Cardiac atrium fibroblast (primary cell): ENCODE results near the gene NDRG4. TPM values are rescaled to one million over a fixed set of nuclear protein-coding genes. Genes with fewer than 3 reads are reported as not detected.

Experiments used
- total RNA-seq: library from RNA; depleted of rRNA; stranded (reverse); fragments of >200 nt; gene quantifications from 2 replicates; pipeline ENCODE4 v1.2.3, GENCODE V29; 2015

NDRG4 gene
- total RNA-seq, result 11.0 and 18.8 TPM in 2 replicates

DNA sequence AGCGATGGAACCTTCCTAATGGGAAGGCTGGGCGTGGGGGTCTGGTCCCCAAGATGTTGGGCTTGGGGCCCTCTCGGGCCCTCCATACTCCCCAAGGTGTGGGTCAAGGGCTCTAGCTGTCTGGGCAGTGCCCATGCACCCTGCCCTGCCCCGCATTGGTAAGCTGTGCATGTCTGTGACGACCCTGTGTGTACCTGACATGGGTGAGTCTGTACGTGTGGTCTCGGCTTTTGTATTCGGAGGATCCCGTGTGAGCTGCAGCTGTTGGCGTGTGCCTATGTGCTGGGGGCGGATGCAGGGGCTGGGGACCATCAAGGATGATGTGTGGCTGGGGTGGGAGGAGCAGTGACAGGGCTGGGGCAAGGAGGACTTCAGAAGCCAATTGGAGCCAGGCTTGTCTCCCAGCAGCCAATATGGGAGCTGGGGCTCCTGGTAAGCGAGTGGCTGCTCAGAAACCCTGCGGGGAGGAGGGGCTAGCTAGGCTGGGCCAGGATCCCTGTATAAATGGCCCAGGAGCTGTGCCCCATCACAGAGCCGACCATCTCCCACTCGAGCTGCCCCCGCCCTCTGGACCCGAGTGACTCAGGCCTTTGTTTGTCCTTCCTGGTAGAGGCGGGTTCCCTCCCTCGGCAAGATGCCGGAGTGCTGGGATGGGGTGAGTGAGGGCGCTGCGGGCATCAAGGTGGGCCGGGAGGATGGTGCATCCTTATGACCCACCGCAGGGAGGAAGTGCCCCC is at the start of gene NDRG4:
Gene NDRG4 (plus strand): TSS at position 529 of the 737 bp plus-strand sequence. CDS start 106 bp downstream, at position 635.

GRCh38 chr16:58515125-58515870 is 15.4 kb downstream of the NDRG4 start, which contains the start of gene SETD6:
Gene SETD6, plus strand, starts transcription at chr16:58515517. Its CDS starts 21 bp downstream, at chr16:58515538.

Other genes starting within 250 kb of the NDRG4 start
- not detected in 2 replicates for gene PRSS54, start 205.1 kb upstream of the NDRG4 start, total RNA-seq
- gene GINS3, start 107.7 kb upstream of the NDRG4 start, total RNA-seq, result 4.1 and 4.3 TPM in 2 replicates
- 7.9 and 11.2 TPM in 2 replicates for gene SETD6, start 15.4 kb downstream of the NDRG4 start, total RNA-seq
- gene CNOT1, start 129.7 kb downstream of the NDRG4 start, total RNA-seq, result 73.3 and 120 TPM in 2 replicates
- gene SLC38A7, start 184.6 kb downstream of the NDRG4 start, total RNA-seq, result 18.3 and 19.3 TPM in 2 replicates
- 43.9 and 48.4 TPM in 2 replicates for gene GOT2, start 234.2 kb downstream of the NDRG4 start, total RNA-seq